Suprapubic skin (tissue), 4 donors: ENCODE data around the gene CHST12. TPM values are rescaled to one million over a fixed set of nuclear protein-coding genes. Genes with fewer than 3 reads are reported as not detected.
A peak's percentile ranks its signal among the peaks of the same experiment; 100 is the strongest.

ENCODE experiments used
- DNase-seq, 2 donors: peaks; one replicate each; pipeline ENCODE4 v3.0.0-alpha.2; 2019; ENCODE audit warnings: low spot score in 2 of 2
- H3K27ac ChIP-seq: fragments of 200-600 bp; sonication (generic); one replicate; pipeline ENCODE4 v1.5.1; 2019
- H3K27me3 ChIP-seq: fragments of 200-600 bp; sonication (generic); one replicate; pipeline ENCODE4 v1.5.1; 2019
- H3K36me3 ChIP-seq: fragments of 200-600 bp; sonication (generic); one replicate; pipeline ENCODE4 v1.5.1; 2019
- H3K4me1 ChIP-seq: fragments of 200-600 bp; sonication (generic); one replicate; pipeline ENCODE4 v1.5.1; 2019
- H3K4me3 ChIP-seq: fragments of 200-600 bp; sonication (generic); one replicate; pipeline ENCODE4 v1.5.1; 2019; ENCODE audit warnings: mild to moderate bottlenecking
- H3K9me3 ChIP-seq: fragments of 200-600 bp; sonication (generic); one replicate; pipeline ENCODE4 v1.5.1; 2019
- EP300 ChIP-seq: sonication (generic); formaldehyde crosslinking; IDR thresholded peaks from one replicate; pipeline ENCODE4 v1.6.1; 2017; ENCODE audit warnings: antibody characterized with exemption
- POLR2A ChIP-seq, 2 donors: fragments of 450-650 bp; IDR thresholded peaks; one replicate each; pipeline ENCODE4 v1.6.1; 2017; ENCODE audit warnings: antibody characterized with exemption in 2 of 2, mild to moderate bottlenecking in 2 of 2, moderate library complexity in 2 of 2
- POLR2AphosphoS5 ChIP-seq, 3 donors: sonication (generic); formaldehyde crosslinking; IDR thresholded peaks; one replicate each; pipeline ENCODE4 v1.6.1; 2017; ENCODE audit warnings: antibody characterized with exemption in 3 of 3
- WGBS: methylation state at CpG from one replicate; pipeline ENCODE4 v1.1.5; 2018; 5-methylcytosine and 5-hydroxymethylcytosine counted together
- total RNA-seq, 4 donors: library from RNA; depleted of rRNA; stranded (reverse); fragments of >200 nt; gene quantifications; one replicate each; pipeline ENCODE4 v1.1.0, GENCODE V29; 2016
- TF ChIP-seq, protein P1 (sequence below), 2 donors: fragments of 200-600 bp in 1 of 2; fragments of 450-650 bp in 1 of 2; sonication (generic) in 1 of 2; IDR thresholded peaks; one replicate each; pipeline ENCODE4 v1.5.1; 2016 to 2019; ENCODE audit warnings: antibody characterized with exemption in 2 of 2, mild to moderate bottlenecking in 1 of 2, moderate library complexity in 1 of 2

The CHST12 gene
- 10 to 100 TPM in 3 of 4 donors, 1 to 10 TPM in 1; 9.9 to 55.8 (median 24.5) TPM for total RNA-seq

DNA sequence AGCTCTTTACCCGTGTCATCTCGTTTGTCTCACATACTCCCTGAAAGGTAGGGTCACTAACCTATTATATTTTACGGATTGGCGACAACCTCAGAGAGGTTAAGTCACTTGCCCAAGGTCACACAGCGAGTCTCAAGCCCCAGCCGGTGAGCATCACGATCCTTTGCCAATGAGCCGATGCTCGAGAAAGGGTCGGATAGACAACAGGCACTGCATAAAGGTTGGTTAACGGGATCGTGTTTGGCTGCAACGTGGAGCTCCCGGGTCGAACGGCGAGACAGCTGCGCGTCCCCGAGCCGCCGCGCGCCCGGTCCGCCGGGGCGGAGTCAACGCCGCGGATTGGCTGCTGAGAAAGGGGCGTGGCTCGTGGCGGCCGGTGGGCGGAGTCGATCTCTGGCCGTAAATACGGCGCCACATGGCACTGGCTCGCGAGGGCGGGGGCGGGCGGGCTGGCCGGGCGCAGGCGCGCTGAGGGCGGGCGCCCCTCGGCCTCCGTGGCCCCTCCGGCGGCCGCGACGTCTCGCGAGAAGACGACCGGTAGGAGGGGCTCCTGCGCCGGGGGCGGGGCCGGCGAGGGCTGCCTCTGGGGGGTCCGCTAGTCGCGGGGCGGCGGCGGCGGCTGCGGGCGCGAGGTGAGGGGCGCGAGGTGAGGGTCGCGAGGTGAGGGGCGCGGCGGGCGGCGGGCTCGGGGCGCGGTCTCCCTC lies at the start of gene CHST12:
TSS of gene CHST12 (plus strand) at position 598 of the 704 bp plus-strand sequence. CDS start 29,029 bp downstream, outside the sequence.
- 15% methylated on average over 5 of the region's 89 CpGs for WGBS
- DNase-seq = peak; percentile 95
- Histone ChIP-seq H3K27me3 (no peaks in the 10 kb centered on the region), H3K4me3 (peak within 1 kb of the TSS; percentile 79), H3K27ac (peak within 1 kb of the TSS; percentile 81), H3K4me1 (peaks cover 65% of the 10 kb centered on the region), H3K36me3 (no peaks in the 10 kb centered on the region), H3K9me3 (no peaks in the 10 kb centered on the region)
- TF ChIP-seq POLR2A (IDR thresholded peaks at IDR 0.05) (no peak), POLR2AphosphoS5 (IDR thresholded peaks at IDR 0.05) (peak in 1 of 3 donors; percentile 60)
- TF ChIP-seq, protein P1, sequence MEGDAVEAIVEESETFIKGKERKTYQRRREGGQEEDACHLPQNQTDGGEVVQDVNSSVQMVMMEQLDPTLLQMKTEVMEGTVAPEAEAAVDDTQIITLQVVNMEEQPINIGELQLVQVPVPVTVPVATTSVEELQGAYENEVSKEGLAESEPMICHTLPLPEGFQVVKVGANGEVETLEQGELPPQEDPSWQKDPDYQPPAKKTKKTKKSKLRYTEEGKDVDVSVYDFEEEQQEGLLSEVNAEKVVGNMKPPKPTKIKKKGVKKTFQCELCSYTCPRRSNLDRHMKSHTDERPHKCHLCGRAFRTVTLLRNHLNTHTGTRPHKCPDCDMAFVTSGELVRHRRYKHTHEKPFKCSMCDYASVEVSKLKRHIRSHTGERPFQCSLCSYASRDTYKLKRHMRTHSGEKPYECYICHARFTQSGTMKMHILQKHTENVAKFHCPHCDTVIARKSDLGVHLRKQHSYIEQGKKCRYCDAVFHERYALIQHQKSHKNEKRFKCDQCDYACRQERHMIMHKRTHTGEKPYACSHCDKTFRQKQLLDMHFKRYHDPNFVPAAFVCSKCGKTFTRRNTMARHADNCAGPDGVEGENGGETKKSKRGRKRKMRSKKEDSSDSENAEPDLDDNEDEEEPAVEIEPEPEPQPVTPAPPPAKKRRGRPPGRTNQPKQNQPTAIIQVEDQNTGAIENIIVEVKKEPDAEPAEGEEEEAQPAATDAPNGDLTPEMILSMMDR (IDR thresholded peaks at IDR 0.05) = no peak

DNA sequence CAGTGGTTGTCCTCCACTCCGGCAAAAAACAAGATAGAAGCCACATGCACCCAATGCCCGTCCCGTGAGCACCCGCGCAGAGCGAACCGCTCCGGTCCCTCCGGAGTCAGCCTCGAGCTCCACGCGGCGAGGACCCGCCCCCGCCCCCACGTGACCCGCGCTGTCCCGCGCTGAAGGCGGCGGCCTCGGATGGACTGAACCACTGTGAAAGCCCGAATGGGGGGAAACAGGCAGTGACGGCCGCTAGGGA lies 49.5 kb upstream of the CHST12 start:
- H3K9me3 ChIP-seq = no peaks in the 10 kb centered on the region
- peaks cover 45% of the 10 kb centered on the region for H3K4me1 ChIP-seq
- 0% methylated on average over 7 of the region's 26 CpGs for WGBS
- peak; percentile 94 to 95 for DNase-seq
- peak overlapping the region; percentile 99 for H3K27ac ChIP-seq
- peak in 1 of 2 donors; percentile 8 for TF ChIP-seq POLR2A (IDR thresholded peaks at IDR 0.05)
- TF ChIP-seq POLR2AphosphoS5 (IDR thresholded peaks at IDR 0.05) = peak in 1 of 3 donors; percentile 68
- TF ChIP-seq, protein P1 (IDR thresholded peaks at IDR 0.05) = no peak
- H3K4me3 ChIP-seq = peak overlapping the region; percentile 99
- H3K27me3 ChIP-seq = no peaks in the 10 kb centered on the region
- no peaks in the 10 kb centered on the region for H3K36me3 ChIP-seq

DNA sequence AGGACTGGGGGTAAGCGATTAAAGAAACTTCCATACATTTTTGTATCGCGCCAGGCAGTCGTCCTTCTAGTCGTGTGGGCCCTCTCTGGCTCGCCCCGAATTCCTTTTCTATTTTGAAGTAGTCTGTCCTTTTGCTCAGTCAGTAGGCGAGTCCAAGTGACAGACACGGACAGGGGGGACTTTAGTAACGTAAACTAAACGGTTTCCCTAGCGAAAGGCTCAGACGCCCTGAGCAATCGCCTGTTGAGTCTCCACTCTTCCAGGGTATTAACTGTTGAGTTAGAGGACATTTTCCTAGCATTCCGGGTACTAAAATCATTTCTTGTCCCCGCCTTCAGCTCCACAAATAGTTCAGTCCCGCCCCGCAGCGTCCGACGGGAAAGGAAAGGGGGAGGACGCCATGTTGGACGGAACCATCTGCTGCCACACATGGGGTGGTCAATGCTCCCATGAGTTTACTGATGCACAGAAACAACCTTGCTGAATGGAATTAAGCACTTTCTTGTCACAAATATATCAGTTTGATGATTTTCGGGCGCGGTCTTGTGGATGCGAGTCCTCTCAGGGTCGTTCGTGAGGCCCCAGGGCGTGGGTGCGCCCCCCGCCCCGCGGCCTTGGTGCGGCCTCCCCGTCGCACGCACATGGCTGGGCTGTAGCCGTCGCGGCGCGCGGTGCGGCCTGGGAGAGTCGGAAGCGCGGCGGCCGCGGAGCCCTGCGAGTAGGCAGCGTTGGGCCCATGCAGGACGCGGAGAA lies 49.0 kb upstream of the CHST12 start, which contains the start of gene EIF3B:
TSS of gene EIF3B (plus strand) at position 642 of the 753 bp plus-strand sequence. CDS start at position 737, 95 bp downstream.
- H3K27ac ChIP-seq = peak within 1 kb of the TSS; percentile 99
- H3K4me1 ChIP-seq = peaks cover 50% of the 10 kb centered on the region
- H3K4me3 ChIP-seq = peak within 1 kb of the TSS; percentile 99
- no peaks in the 10 kb centered on the region for H3K27me3 ChIP-seq
- TF ChIP-seq EP300 (no peak), POLR2AphosphoS5 (IDR thresholded peaks at IDR 0.05) (peak in 2 of 3 donors; percentile 89 to 90), POLR2A (IDR thresholded peaks at IDR 0.05) (peak; percentile 58 to 68)
- TF ChIP-seq, protein P1 (IDR thresholded peaks at IDR 0.05) = no peak
- DNase-seq = peak; percentile 95
- under 1% methylated on average over 30 of the region's 55 CpGs for WGBS
- no peaks in the 10 kb centered on the region for H3K36me3 ChIP-seq
- H3K9me3 ChIP-seq = no peaks in the 10 kb centered on the region

DNA sequence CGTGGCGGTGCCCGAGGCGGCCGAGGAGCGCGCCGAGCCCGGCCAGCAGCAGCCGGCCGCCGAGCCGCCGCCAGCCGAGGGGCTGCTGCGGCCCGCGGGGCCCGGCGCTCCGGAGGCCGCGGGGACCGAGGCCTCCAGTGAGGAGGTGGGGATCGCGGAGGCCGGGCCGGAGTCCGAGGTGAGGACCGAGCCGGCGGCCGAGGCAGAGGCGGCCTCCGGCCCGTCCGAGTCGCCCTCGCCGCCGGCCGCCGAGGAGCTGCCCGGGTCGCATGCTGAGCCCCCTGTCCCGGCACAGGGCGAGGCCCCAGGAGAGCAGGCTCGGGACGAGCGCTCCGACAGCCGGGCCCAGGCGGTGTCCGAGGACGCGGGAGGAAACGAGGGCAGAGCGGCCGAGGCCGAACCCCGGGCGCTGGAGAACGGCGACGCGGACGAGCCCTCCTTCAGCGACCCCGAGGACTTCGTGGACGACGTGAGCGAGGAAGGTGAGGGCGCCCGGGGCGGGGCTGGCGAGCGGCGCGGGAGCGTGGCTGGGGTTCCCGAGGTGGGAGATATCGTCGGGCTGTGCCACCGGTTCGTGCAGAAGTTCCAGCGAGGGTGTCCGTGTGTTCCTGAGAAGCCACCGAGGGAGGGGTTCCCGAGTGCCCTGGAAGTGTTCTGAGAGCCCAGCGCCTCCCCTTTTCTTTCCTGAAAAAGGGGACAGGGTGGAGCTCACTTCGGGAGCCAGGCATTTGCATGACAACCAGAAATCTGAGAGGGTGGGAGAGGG lies 48.3 kb upstream of the CHST12 start:
- Histone ChIP-seq H3K9me3 (no peaks in the 10 kb centered on the region), H3K36me3 (no peaks in the 10 kb centered on the region), H3K4me1 (peaks cover 53% of the 10 kb centered on the region), H3K27me3 (no peaks in the 10 kb centered on the region), H3K4me3 (peak overlapping the region; percentile 99), H3K27ac (peak overlapping the region; percentile 99)
- WGBS = 0% methylated on average over 8 of the region's 92 CpGs
- TF ChIP-seq, protein P1 (IDR thresholded peaks at IDR 0.05) = no peak
- TF ChIP-seq POLR2A (IDR thresholded peaks at IDR 0.05) = no peak
- TF ChIP-seq POLR2AphosphoS5 (IDR thresholded peaks at IDR 0.05) = no peak
- TF ChIP-seq EP300 = no peak
- DNase-seq = no peak

DNA sequence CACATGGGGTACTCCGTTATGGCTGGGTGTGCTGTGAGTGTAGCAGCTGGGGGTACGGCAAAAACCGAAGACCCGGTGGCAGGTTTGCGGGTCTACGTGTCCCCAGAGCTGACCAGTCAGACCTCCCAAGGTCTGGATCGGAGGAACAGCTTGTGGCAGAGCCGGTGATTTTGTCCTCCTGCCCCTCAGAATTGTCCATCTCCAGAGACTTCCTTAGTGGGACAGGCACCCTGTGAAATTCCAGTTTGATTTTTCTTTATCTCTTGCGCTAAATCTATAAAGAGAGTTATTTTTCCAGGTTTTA lies 47.8 kb upstream of the CHST12 start:
- H3K36me3 ChIP-seq = no peaks in the 10 kb centered on the region
- H3K27me3 ChIP-seq = no peaks in the 10 kb centered on the region
- H3K4me1 ChIP-seq = peaks cover 58% of the 10 kb centered on the region
- TF ChIP-seq, protein P1 (IDR thresholded peaks at IDR 0.05) = no peak
- TF ChIP-seq POLR2AphosphoS5 (IDR thresholded peaks at IDR 0.05) = no peak
- no peak for TF ChIP-seq POLR2A (IDR thresholded peaks at IDR 0.05)
- no peak for TF ChIP-seq EP300
- H3K27ac ChIP-seq = no peak overlapping the region
- DNase-seq = no peak
- 6% methylated on average over 4 of the region's 9 CpGs for WGBS
- peak overlapping the region; percentile 99 for H3K4me3 ChIP-seq
- no peaks in the 10 kb centered on the region for H3K9me3 ChIP-seq
